HepG2 (cell line): ENCODE data around the gene BCAS2. TPM values are rescaled to one million over a fixed set of nuclear protein-coding genes. Genes with fewer than 3 reads are reported as not detected.
A peak's percentile ranks its signal among the peaks of the same experiment; 100 is the strongest.

Experiments
- GATA4 ChIP-seq: sonication (generic); IDR thresholded peaks from 2 replicates; pipeline ENCODE4 v1.6.1; 2016; ENCODE audit warnings: antibody characterized with exemption, low read depth, borderline replicate concordance
- GRHL1 ChIP-seq: sonication (generic); formaldehyde crosslinking; conservative IDR thresholded peaks from 2 replicates; pipeline ENCODE4 v1.8.0; 2022; ENCODE audit warnings: missing genetic modification reagents
- KIAA2018 ChIP-seq: sonication (generic); formaldehyde crosslinking; IDR thresholded peaks from 2 replicates; pipeline ENCODE4 v1.5.0; 2020; ENCODE audit warnings: mild to moderate bottlenecking, missing genetic modification reagents, borderline replicate concordance
- MIER3 ChIP-seq: IDR thresholded peaks from 2 replicates; pipeline ENCODE4 v1.6.1; 2016; ENCODE audit warnings: missing compliant biosample characterization, borderline replicate concordance
- NR2C2 ChIP-seq: sonication (generic); formaldehyde crosslinking; IDR thresholded peaks from 2 replicates; pipeline ENCODE4 v1.4.0; 2020; ENCODE audit warnings: missing genetic modification reagents, mild to moderate bottlenecking, moderate library complexity, borderline replicate concordance
- ZNF230 ChIP-seq: sonication (generic); formaldehyde crosslinking; IDR thresholded peaks from 2 replicates; pipeline ENCODE4 v1.4.0; 2020; ENCODE audit warnings: mild to moderate bottlenecking, missing genetic modification reagents
- ZNF318 ChIP-seq: sonication (generic); formaldehyde crosslinking; IDR thresholded peaks from 2 replicates; pipeline ENCODE4 v1.4.0; 2020; ENCODE audit warnings: mild to moderate bottlenecking, missing genetic modification reagents
- polyA plus RNA-seq, 8 experiments: library from polyadenylated mRNA; depleted of rRNA in 3 of 8; stranded (reverse) in 7 of 8; unstranded in 1 of 8; fragments of >200 nt; fragmentation: Illumina TruSeq in 4 of 8; extraction: Trizol in 4 of 8; gene quantifications; 2 replicates each; pipeline versions ENCODE4 v1.2.1 to v1.2.3, GENCODE V29; 2011 to 2016; ENCODE audit warnings: low read depth in 4 of 8, missing spikeins in 1 of 8, mixed read lengths in 1 of 8; ENCODE audit not compliant: insufficient read depth in 1 of 8
- total RNA-seq, 5 experiments: library from RNA; depleted of rRNA; stranded (reverse); fragments of >200 nt; fragmentation: Illumina TruSeq; extraction: Trizol; gene quantifications; 2 replicates each; pipeline ENCODE4 v1.2.3, GENCODE V29; 2016; ENCODE audit warnings: low read depth in 1 of 5

Gene BCAS2
- total and polyA plus RNA-seq, 2 of the 13 experiments (the other 11 are each of a cell fraction or from before 2014, with no cell fraction given), result 18.0 to 47.4 TPM

- TF ChIP-seq KIAA2018 (CRISPR knock-in tag) (no peak), NR2C2 (CRISPR knock-in tag) (peak; percentile 39; the same call in 1 of the 2 replicates), MIER3 (CRISPR knock-in tag) (peak; percentile 45; the same call in 1 of the 2 replicates), ZNF230 (CRISPR knock-in tag) (peak; percentile 47; the same call in 1 of the 2 replicates), GRHL1 (CRISPR knock-in tag) (no peak), ZNF318 (CRISPR knock-in tag) (no peak), GATA4 (peak; percentile 50; the same call in 1 of the 2 replicates)
These were observed at the start of gene BCAS2 (continued) for GRCh38 chr1:114581335-114582287.
